Testis (tissue), 2 donors: ENCODE data around the gene TMEM30B.

Experiments
- POLR2A ChIP-seq: fragments of 450-650 bp; IDR thresholded peaks from one replicate; pipeline ENCODE4 v1.6.1; 2017; ENCODE audit warnings: antibody characterized with exemption, mild to moderate bottlenecking, moderate library complexity
- TF ChIP-seq, protein P1 (sequence below), 3 experiments: fragments of 450-650 bp in 2 of 3; fragments of 200-600 bp in 1 of 3; sonication (generic) in 1 of 3; IDR thresholded peaks; one replicate each; pipeline ENCODE4 v1.5.1; 2016 to 2019; ENCODE audit warnings: antibody characterized with exemption in 3 of 3, mild to moderate bottlenecking in 2 of 3, moderate library complexity in 1 of 3

DNA sequence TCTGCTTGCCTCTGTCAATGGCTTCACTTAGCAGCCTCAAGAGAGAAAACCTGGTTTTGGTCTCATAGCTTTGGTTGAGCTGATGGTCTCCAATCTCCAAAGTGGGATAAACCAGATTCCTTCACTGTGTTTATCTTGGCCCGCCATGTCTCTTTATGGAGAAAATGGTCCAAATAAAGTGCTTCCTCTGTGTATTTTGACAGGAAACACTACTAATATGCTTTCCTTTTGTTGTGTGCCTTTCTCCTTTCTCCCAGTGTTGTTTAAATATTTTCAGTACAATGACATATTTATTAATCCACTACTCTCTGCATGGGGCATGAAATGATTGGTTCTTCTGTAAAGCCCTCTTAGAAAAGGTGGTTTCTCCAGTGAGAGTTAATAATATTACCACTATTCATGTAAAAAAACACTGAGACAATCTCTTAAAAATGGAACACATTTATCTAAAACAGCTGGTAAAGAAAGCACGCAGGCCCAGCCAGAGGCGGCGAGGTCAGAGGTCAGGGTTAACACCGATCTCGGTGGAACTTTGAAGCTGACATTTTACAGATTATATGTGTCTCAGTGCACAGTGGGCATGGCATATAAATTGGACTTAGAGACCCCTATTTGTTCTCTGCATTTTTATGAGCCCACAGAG is 24.2 kb downstream of the TMEM30B start:
- TF ChIP-seq, protein P1, sequence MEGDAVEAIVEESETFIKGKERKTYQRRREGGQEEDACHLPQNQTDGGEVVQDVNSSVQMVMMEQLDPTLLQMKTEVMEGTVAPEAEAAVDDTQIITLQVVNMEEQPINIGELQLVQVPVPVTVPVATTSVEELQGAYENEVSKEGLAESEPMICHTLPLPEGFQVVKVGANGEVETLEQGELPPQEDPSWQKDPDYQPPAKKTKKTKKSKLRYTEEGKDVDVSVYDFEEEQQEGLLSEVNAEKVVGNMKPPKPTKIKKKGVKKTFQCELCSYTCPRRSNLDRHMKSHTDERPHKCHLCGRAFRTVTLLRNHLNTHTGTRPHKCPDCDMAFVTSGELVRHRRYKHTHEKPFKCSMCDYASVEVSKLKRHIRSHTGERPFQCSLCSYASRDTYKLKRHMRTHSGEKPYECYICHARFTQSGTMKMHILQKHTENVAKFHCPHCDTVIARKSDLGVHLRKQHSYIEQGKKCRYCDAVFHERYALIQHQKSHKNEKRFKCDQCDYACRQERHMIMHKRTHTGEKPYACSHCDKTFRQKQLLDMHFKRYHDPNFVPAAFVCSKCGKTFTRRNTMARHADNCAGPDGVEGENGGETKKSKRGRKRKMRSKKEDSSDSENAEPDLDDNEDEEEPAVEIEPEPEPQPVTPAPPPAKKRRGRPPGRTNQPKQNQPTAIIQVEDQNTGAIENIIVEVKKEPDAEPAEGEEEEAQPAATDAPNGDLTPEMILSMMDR (IDR thresholded peaks at IDR 0.05) = no peak
- TF ChIP-seq POLR2A = no peak
